ENCODE measurements around the gene DDX51.

DDX51 gene

GRCh38 chr12:132179431-132180362 is 35.6 kb upstream of the DDX51 start:
- DNase-seq (ENCODE audit: low read depth in 2 of 2), result no peak

GRCh38 chr12:132178801-132179401 is 34.8 kb upstream of the DDX51 start:
- DNase-seq (ENCODE audit: low read depth in 2 of 2), result no peak

GRCh38 chr12:132178316-132178715 is 34.2 kb upstream of the DDX51 start:
- DNase-seq (ENCODE audit: low read depth in 2 of 2), result no peak

DNA sequence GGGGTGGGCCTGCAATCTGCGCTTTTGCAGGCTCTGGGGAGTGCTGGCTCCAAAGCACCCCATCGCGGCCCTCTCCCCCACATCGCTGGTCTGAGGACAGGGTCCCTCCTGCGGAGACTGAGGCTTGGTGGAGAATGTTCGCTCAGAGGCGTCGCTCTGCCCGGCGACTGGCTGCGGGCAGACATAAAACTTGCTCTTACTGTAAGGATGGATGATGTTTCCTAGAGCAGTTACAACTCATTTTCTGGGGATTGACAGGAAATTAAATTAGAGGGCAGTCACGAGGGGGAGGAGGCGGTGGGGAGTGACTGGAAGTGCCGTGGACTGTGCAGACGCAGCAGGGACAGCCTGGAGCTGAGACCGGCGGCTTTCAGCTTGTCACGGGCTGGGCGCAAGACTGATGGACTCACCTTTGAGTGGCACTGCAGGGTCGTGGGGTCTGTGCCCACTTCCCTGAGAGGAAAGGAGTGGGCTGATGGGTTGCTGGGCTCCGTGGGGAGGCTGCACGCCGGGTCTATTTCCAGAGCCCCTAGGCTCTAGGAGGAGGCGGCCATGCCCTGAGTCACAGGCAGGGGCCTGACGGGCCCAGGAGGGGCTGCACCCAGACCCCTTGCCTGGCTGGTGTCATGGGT is 32.9 kb upstream of the DDX51 start:
- DNase-seq (ENCODE audit: low read depth in 2 of 2), result no peak

- DNase-seq (ENCODE audit: low read depth in 2 of 2), result no peak
Observed at GRCh38 chr12:132176385-132176919, 32.3 kb upstream of the DDX51 start.

GRCh38 chr12:132175496-132176384 is 31.6 kb upstream of the DDX51 start:
- DNase-seq (ENCODE audit: low read depth in 2 of 2), result no peak

DNA sequence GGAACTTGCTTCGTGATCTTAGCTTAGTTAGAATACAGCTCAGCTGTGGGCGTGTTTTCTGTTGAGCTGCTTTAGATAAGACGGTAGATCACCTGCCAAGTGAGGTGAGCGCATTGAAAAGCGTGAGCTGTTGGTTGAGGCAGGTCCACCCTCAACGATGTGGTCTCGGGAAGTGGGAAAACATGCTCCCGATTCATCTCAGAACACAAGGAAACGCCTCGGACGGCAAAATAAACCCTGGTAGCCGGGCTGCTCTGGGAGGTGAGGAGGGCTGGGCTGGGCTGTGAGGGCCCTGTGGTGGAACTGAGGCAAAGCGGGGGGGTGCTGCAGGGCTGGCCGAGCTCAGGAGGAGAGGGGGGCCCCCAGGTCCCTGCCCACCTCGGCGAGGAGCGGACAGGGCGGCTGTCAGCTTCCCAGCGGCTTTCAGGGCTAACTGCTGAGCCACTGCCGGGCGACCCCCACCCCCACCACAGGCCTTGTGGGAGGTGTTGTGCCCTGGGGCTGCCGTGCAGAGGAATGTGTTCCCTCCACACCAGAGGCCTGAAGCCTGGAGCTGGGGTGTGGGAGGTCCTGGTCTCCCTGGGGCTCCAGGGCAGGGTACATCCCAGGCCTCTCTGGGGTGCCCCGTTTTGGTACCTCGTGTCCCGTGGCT is 30.8 kb upstream of the DDX51 start:
- DNase-seq (ENCODE audit: low read depth in 2 of 2), result no peak

DNA sequence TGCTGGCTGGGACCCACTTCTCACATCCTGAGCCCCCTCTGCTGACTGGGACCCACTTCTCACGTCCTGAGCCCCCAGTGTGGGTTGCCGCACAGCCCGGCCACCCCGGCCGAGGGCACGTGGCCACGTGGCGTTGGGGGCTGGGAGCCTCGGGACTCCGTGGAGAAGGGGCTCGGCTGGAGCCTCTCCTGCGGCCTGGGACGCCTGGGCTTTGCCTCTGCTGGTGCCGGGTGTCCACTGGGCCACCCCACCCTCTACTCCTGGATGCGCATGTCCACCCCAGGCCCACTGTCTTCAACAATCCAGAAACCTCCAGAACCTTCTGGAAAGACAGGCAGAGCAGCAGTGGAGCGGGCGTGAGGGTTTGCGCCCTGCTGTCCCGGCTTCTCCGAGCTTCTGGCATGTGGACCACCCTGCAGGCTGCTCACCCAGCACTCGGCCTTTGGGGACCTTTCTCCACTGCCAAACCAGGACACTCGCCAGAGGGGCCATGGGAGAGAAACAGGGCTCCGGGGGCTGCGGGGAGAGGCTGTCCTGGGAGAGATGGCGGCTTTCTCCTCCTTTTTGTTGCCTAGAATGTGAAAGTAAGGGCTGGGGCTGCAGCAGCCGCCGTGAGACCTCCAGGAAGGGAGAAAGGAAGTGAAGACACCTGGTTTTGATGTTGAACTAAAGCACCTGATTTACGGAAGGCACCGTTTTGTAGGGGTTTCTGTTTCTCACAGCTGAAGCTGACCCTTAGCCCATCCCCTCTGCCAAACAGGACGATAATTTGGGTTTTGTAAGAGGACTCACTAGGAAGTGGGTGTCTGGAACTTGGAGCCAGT is 30.1 kb upstream of the DDX51 start:
- no peak for DNase-seq (ENCODE audit: low read depth in 2 of 2)

DNA sequence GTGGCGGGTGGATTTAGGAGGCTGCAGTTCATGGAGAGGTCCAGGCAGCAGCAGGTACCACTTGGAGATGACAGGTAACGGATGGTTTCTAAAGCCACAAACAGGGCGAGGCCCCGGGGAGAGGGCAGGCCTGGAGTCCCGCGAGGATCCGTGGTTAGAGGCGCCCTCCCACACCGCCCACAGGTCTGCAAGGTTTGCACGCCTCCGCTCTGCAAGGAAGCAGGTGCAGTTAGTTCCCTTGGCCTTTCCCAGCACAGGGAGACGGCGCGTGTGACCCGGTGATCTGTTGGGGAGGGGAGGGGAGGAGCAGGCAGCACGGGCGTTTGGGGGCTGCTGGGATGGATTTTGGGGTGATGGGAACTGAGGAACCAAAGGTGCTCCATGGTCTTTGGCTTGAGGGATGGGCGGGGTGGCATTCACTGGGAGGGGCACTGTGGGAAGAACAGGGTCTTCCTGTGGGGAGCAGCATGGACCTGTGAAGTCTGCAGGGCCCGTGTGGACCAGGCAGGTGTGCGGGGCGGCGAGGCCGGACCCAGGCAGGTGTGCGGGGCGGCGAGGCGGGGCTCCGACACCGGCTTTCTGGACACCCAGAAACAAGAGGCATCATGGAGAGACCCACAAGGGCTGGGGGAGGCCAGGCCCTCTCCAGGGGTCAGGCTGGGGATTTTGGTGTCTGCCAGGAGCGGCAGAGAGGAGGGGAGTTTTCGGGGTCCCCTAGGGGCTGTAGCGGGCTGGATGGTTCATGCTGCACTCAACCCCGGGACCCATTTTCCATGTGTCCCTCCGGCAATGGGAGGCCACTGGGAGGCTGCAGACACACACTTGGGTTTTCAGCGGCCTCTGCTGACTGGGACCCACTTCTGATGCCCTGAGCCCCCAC is 29.3 kb upstream of the DDX51 start:
- DNase-seq (ENCODE audit: low read depth in 2 of 2), result no peak

- DNase-seq (ENCODE audit: low read depth in 2 of 2), result no peak
Observed at GRCh38 chr12:132172619-132173018, 28.5 kb upstream of the DDX51 start.

DNA sequence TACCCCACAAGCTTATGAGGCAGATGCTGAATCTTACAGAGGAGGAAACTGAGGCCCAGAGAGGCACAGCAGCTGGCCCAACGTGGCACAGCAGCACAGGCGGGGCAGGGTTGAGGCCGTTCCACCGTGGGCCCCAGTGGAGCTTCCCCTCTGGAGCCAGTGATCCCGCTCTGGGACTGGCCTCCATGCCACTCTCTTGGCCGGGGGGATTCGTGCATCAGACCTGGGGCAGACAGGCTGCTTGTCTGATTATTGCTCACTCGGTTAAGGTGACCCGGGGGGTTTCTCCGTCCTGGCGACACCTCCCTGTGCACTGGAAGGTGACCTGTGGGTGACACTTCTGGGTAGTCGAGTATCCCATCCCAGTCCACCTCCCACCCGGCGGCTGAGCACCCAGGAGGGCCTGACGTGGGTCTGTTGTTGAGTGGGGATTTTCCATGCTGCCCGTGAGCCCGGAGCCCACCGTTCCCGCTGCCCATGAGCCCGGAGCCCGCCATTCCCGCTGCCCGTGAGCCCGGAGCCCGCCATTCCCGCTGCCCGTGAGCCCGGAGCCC is 27.9 kb upstream of the DDX51 start:
- DNase-seq (ENCODE audit: low read depth in 2 of 2), result no peak

GRCh38 chr12:132171293-132171967 is 27.3 kb upstream of the DDX51 start:
- no peak for DNase-seq (ENCODE audit: low read depth in 2 of 2)

DNA sequence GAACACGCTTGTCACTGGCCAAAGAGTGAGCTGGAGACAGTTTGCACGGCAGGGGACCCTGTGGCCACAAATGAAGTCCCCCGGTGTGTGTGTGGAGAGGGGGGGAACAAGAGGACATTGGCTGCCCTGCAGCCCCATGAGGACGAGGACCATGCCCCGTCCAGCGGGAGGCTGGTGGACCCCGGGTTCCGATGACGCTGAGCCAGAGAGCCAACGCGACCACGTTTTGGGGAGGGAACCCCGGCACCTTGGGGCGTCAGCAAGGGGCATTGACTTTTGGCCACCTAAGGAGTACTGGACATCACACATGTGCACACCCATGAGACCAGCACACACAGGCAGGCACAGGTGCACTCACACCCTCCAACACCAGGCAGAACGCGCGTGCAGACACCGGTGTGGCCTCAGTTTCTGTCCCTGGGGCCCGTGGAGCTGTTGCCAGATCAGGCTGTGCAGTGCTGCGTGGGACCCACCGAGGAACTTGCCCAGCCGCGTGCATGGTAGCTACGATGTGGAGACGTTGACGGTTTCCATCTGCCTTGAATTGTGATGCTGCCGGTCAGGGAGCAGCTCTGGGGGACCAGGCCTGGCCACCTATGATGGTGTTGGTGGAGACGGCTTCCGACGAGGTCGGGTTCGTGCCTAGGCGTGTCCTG is 26.6 kb upstream of the DDX51 start:
- no peak for DNase-seq (ENCODE audit: low read depth in 2 of 2)

GRCh38 chr12:132170094-132170636 is 26.0 kb upstream of the DDX51 start:
- DNase-seq (ENCODE audit: low read depth in 2 of 2), result peak; percentile 62 to 65

DNA sequence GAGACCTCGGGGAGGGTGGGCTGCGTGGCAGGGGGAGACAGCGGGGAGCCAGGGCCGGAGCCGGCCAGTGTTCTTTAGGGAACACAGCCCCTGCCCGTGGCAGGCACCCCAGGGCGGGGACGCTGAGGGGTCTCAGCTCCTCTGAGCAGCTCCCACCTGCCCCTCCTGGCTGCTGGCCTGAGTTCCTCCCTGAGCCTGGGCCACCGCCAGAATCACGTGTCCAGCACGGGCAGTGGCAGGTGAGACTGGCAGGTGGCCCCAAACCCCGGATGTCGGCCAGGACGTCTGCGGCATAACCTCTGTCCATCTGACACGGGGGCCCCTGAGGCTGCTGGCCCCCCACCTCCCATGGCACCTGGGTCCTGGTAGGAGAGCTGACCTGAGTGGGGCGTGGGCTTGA is 25.3 kb upstream of the DDX51 start:
- no peak for DNase-seq (ENCODE audit: low read depth in 2 of 2)

GRCh38 chr12:132168311-132169031 is 24.4 kb upstream of the DDX51 start:
- no peak for DNase-seq (ENCODE audit: low read depth in 2 of 2)

Data from fibroblast of skin of left biceps (primary cell).